ENCODE data around the gene ETNK1. TPM values are rescaled to one million over a fixed set of nuclear protein-coding genes. Genes with fewer than 3 reads are reported as not detected.

ETNK1 gene
- polyA plus RNA-seq, 4 donors = 65.3 to 81.1 (median 69.0) TPM

DNA sequence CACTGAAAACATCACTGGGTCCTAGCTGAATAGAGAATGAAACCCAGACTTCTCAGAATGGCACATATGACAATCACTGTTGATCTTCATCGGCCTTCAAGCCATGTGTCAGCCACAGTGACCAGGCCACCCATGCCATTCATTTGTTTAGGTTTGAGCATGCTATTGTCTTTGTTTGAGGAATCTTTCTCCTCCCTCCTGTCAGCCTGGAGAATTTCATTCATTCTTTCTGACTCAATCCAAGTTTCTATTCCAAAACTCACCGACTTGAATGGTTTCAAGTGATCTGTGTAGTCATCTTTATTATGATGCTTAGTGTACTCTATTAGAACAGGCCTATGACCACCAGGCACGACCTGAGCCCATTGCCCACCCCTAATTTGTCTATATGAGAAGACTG lies 106.3 kb downstream of the ETNK1 start:
- no peak for DNase-seq (ENCODE audit: low read depth in 4 of 4, low spot score in 3 of 4)

DNA sequence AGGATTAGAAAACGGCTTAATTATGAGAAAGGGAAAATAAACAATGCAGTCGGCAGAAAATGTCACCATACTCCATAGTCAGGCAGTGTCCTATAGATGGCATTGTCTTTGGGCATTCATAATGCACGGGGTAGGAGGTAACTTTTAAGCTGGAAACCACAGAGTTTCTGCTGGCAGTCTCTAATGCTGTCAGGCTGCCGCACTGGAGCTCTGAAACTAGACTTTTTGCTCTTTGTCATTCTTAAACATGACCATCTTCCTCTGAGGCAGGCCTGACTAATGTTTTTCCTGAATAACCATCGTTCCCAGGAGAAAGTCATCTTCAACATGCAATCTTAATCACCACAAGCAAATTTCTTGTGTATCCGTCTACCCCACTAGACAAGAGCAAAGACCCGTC lies 108.8 kb downstream of the ETNK1 start:
- no peak for DNase-seq (ENCODE audit: low read depth in 4 of 4, low spot score in 3 of 4)

DNA sequence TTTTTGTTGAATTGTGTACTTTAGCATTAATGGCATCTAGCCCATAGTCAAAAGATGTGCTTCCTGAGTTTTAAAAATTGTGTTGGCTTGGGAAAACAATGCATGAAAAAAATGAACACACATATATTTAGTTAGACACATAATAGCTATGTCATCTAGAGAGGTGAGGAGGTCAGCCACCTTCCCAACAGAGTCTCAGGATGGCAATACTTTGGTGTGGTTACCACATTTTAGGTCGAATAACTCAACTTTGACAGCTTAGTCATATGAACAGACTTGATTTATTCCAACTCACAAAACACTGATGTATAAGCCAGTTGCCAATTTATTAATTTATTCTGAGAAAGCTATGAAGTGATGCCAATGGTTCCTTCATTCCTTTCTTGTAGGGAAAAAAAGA lies 114.0 kb downstream of the ETNK1 start:
- no peak for DNase-seq (ENCODE audit: low read depth in 4 of 4, low spot score in 3 of 4)

Other genes with a start within 250 kb of the ETNK1 start
- gene C2CD5, start 80.6 kb upstream of the ETNK1 start, polyA plus RNA-seq (ENCODE audit: insufficient read length in 4 of 4) = 10 to 100 TPM; 67.0 to 93.1 (median 79.2) TPM

Measured in right renal pelvis (tissue), 4 donors.